Heart left ventricle (tissue), 16 donors: ENCODE results near the gene ESPNL. TPM values are rescaled to one million over a fixed set of nuclear protein-coding genes. Genes with fewer than 3 reads are reported as not detected.

Experiments
- ATAC-seq, 4 donors: fragments of 200-7000 bp; cut with Tn5 transposase; one replicate each; pipeline ENCODE4 v1.9.1; 2020 to 2022; ENCODE audit warnings: moderate library complexity in 4 of 4, mild to moderate bottlenecking in 3 of 4, moderate number of reproducible peaks in 1 of 4
- DNase-seq, 5 donors: peaks; one replicate each; pipeline ENCODE4 v3.0.0-alpha.2; 2020
- H3K27ac ChIP-seq, 12 donors: fragments of 200-600 bp; sonication (generic) in 4 of 12; one replicate each; pipeline versions ENCODE4 v1.5.0 to v1.8.0; 2016 to 2022; ENCODE audit warnings: mild to moderate bottlenecking in 2 of 12
- H3K27me3 ChIP-seq, 9 donors: fragments of 200-600 bp; sonication (generic) in 2 of 9; one replicate each; pipeline versions ENCODE4 v1.5.1 to v1.8.0; 2016 to 2022; ENCODE audit warnings: mild to moderate bottlenecking in 3 of 9
- H3K36me3 ChIP-seq, 9 donors: fragments of 200-600 bp; sonication (generic) in 2 of 9; one replicate each; pipeline versions ENCODE4 v1.5.0 to v1.8.0; 2018 to 2022; ENCODE audit warnings: mild to moderate bottlenecking in 2 of 9
- H3K4me1 ChIP-seq, 12 donors: fragments of 200-600 bp; sonication (generic) in 4 of 12; one replicate each; pipeline versions ENCODE4 v1.5.0 to v1.8.0; 2016 to 2022; ENCODE audit warnings: mild to moderate bottlenecking in 3 of 12
- H3K4me3 ChIP-seq, 12 donors: fragments of 200-600 bp; sonication (generic) in 4 of 12; one replicate each; pipeline versions ENCODE4 v1.5.0 to v1.8.0; 2017 to 2022; ENCODE audit warnings: mild to moderate bottlenecking in 9 of 12, moderate library complexity in 4 of 12
- H3K9me3 ChIP-seq, 12 donors: fragments of 200-600 bp; sonication (generic) in 4 of 12; one replicate each; pipeline versions ENCODE4 v1.5.0 to v1.8.0; 2016 to 2022; ENCODE audit warnings: mild to moderate bottlenecking in 1 of 12
- CTCF ChIP-seq, 12 donors: fragments of 200-600 bp; sonication (generic) in 4 of 12; IDR thresholded peaks; one replicate each; pipeline versions ENCODE4 v1.5.0 to v1.8.0; 2018 to 2022; ENCODE audit warnings: antibody characterized with exemption in 12 of 12, mild to moderate bottlenecking in 5 of 12
- POLR2A ChIP-seq, 2 donors: fragments of 450-650 bp; IDR thresholded peaks; one replicate each; pipeline ENCODE4 v1.6.1; 2017; ENCODE audit warnings: antibody characterized with exemption in 2 of 2, mild to moderate bottlenecking in 2 of 2, moderate library complexity in 2 of 2
- WGBS, 4 donors: extraction: QIAGEN DNeasy Blood & Tissue Kit in 2 of 4; methylation state at CpG; one replicate each; pipeline versions ENCODE4 v1.1.5 to v1.1.7; 2013 to 2018; 5-methylcytosine and 5-hydroxymethylcytosine counted together
- intact Hi-C, 10 donors: fragments of 100-400 bp; cut with DNase I; formaldehyde crosslinking; loops; one replicate each; pipeline versions ENCODE4 v1.11.1 to v1.14.2; 2022
- polyA plus RNA-seq, 2 donors: library from polyadenylated mRNA; stranded (reverse); fragments of 200-250 nt; gene quantifications; one replicate each; pipeline ENCODE4 v1.2.3, GENCODE V29; 2013
- total RNA-seq, 9 donors: library from RNA; depleted of rRNA in 2 of 9; stranded (reverse); fragments of >200 nt in 2 of 9; fragmentation: NEBNext Ultra II Directional in 3 of 9; extraction: Animal tissue kit (Norgen Biotek cat#: 25700) in 3 of 9; gene quantifications; one replicate each; pipeline versions ENCODE4 v1.1.0 to v1.2.4, GENCODE V29; 2016 to 2023
- donor health status: ischemic (EF 13 %, LVEDD 7.1; RV severe dilation, severe dysfunction).
- donor health status: healthy with polysubstance abuse.
- donor health status: DM: no; HTN: yes; CAD: no.
- donor health status: DM: no; HTN: no; CAD: no.
- donor health status: ischemic (EF 25% LVEDD 6.9; RV normal size, moderate dysfunction).
- donor health status: ischemic (EF 25% LVEDD 5.7; RV mildly dilated, moderate dysfunction).
- donor health status: healthy.
- donor health status: DM: yes; HTN: yes; CAD: no.
- donor health status: ischemic (EF 35%, LVEDD 5.7; RV mildly dilated, moderate dysfunction).
- donor health status: nonischemic (EF 11% LVEDD 7.7; RV severe dilation, severe dysfunction).
- donor health status: DM: yes; HTN: yes; CAD: no.
- donor health status: PGD.
- donor health status: ischemic (EF 29% LVEDD 5.4; RV normal size, mild dysfunction).
- donor health status: nonischemic (EF 23%, LVEDD 6.1; RV moderate dilation, normal function).

Gene ESPNL
- total and polyA plus RNA-seq, 11 donors = 0.05 to 1.2 (median 0.27) TPM; not detected in 2

GRCh38 chr2:238080518-238080917 lies 19.6 kb upstream of the ESPNL start:
- no peak overlapping the region for H3K27ac ChIP-seq
- no peak for TF ChIP-seq CTCF (IDR thresholded peaks at IDR 0.05)
- H3K4me3 ChIP-seq = no peak overlapping the region
- WGBS, 4 donors = 95 to 98% (median 97%) methylated on average over 15 of the region's 15 CpGs
- peaks cover 0 to 61% (median 28%) of the 10 kb centered on the region in 9 donors for H3K36me3 ChIP-seq
- DNase-seq (no peak), ATAC-seq (no peak)
- H3K27me3 ChIP-seq = no peaks in the 10 kb centered on the region
- H3K4me1 ChIP-seq = no peaks in the 10 kb centered on the region
- intact Hi-C loops = no loop called here
- H3K9me3 ChIP-seq = peaks cover 0 to 17% (median 0%) of the 10 kb centered on the region in 12 donors

- Histone ChIP-seq H3K27ac (no peak overlapping the region), H3K36me3 (peaks cover 0 to 61% (median 28%) of the 10 kb centered on the region in 9 donors), H3K4me1 (no peaks in the 10 kb centered on the region), H3K27me3 (no peaks in the 10 kb centered on the region), H3K9me3 (peaks cover 0 to 17% (median 0%) of the 10 kb centered on the region in 12 donors), H3K4me3 (no peak overlapping the region)
- no peak for ATAC-seq
- intact Hi-C loops = no loop called here
- TF ChIP-seq POLR2A (IDR thresholded peaks at IDR 0.05) (no peak), CTCF (IDR thresholded peaks at IDR 0.05) (no peak)
- DNase-seq = no peak
- WGBS, 4 donors = 83 to 90% (median 86%) methylated on average over 13 of the region's 13 CpGs
Observed at GRCh38 chr2:238081150-238081549, 19.0 kb upstream of the ESPNL start.

GRCh38 chr2:238081561-238081960 lies 18.6 kb upstream of the ESPNL start:
- no peaks in the 10 kb centered on the region for H3K4me1 ChIP-seq
- peaks cover 0 to 61% (median 28%) of the 10 kb centered on the region in 9 donors for H3K36me3 ChIP-seq
- no peak overlapping the region for H3K27ac ChIP-seq
- no peak for TF ChIP-seq CTCF (IDR thresholded peaks at IDR 0.05)
- no peak for TF ChIP-seq POLR2A (IDR thresholded peaks at IDR 0.05)
- H3K4me3 ChIP-seq = no peak overlapping the region
- 93 to 96% (median 94%) methylated on average over 16 of the region's 16 CpGs for WGBS, 4 donors
- ATAC-seq = no peak
- intact Hi-C loops = no loop called here
- H3K27me3 ChIP-seq = no peaks in the 10 kb centered on the region
- DNase-seq = no peak
- peaks cover 0 to 17% (median 0%) of the 10 kb centered on the region in 12 donors for H3K9me3 ChIP-seq

- peaks cover 0 to 12% (median 0%) of the 10 kb centered on the region in 12 donors for H3K9me3 ChIP-seq
- H3K27me3 ChIP-seq = no peaks in the 10 kb centered on the region
- H3K4me1 ChIP-seq = peaks cover 0 to 2% (median 0%) of the 10 kb centered on the region in 12 donors
- ATAC-seq (no peak), DNase-seq (no peak)
- no peak for TF ChIP-seq CTCF (IDR thresholded peaks at IDR 0.05)
- H3K4me3 ChIP-seq = no peak overlapping the region
- intact Hi-C loops = no loop called here
- H3K27ac ChIP-seq = no peak overlapping the region
- 89 to 90% (median 89%) methylated on average over 13 to 17 of the region's 17 CpGs for WGBS, 4 donors
- peaks cover 0 to 56% (median 28%) of the 10 kb centered on the region in 9 donors for H3K36me3 ChIP-seq
Observed at GRCh38 chr2:238082151-238082550, 18.0 kb upstream of the ESPNL start.
